ENCODE measurements around the gene RSBN1L. TPM values are rescaled to one million over a fixed set of nuclear protein-coding genes. Genes with fewer than 3 reads are reported as not detected.

Gene RSBN1L
- total and polyA plus RNA-seq, 4 experiments from 2014 or later: 6.3 to 51.0 (median 26.3) TPM

DNA sequence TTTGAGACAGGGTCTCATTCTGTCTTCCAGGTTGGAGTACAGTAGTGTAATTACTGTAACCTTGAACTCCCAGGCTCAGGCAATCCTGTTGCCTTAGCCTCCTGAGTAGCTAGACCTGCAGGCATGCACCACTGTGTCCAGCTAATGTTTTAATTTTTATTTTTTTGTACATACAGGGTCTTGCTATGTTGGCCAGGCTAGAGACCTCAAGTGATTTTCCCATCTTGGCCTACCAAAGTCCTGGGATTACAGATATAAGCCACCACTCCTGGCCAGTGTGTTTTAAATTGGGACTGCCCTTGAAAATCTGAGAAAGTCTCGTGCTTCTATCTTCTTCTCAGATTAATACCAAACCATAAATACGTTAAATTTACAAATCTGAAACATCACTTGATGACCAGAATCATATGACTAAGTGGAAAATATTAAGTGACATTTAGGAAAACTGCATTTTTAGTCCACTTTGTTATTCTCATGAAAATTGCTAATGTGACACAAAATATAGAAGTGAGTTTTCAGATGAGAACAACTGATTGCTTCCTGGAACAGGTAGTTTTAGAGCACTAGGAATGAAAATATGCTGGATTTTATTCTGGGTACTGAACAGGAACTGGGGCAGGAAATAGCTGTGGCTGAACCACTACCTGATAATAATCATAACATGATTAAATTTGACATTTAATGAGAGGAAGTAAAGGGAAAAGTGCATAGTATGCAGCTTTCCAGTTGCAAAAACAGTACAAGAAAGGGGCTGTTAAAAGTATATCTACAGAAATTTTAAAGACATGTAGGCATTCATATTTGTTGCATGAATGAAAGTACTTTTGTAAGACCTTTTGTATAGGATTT, 106.5 kb downstream of the RSBN1L start:
- Mint-ChIP-seq H3K36me3 (peaks cover 17 to 29% of the 10 kb centered on the region in 2 donors), H3K9me3 (peaks cover 0 to 18% (median 13%) of the 10 kb centered on the region in 8 donors), H3K4me1 (peaks cover 57 to 86% (median 67%) of the 10 kb centered on the region in 4 donors), H3K27ac (peak overlapping the region; percentile 86 to 94 (median 91)), H3K4me3 (peak overlapping the region; percentile 57 to 86 (median 78)), H3K27me3 (no peaks in the 10 kb centered on the region)
- Histone ChIP-seq H3K4me1 (ENCODE audit: insufficient read depth, low read length) (peaks cover 66% of the 10 kb centered on the region), H3K27ac (ENCODE audit: low read depth, low read length) (peak overlapping the region; percentile 42), H3K36me3 (ENCODE audit: insufficient read depth, low read length) (no peaks in the 10 kb centered on the region), H3K4me3 (ENCODE audit: low read length in 2 of 2) (peak overlapping the region in 1 of 2 donors; percentile 17), H3K27me3 (ENCODE audit: insufficient read depth, low read length) (no peaks in the 10 kb centered on the region), H3K9me3 (ENCODE audit: control insufficient read depth in 1 of 2, low read length in 2 of 2) (peaks cover 0 to 4% of the 10 kb centered on the region in 2 donors)
- intact Hi-C loops (cut with micrococcal nuclease): no loop called here
- ChIA-PET POLR2A (ENCODE audit: partially characterized antibody) (interaction anchor here (0.7 to 4.9 kb wide), 9 partner anchors 9 to 107 kb away, joined by 3 to 83 read pairs (median 5); partner anchors contain the start of gene RSBN1L), CTCF (ENCODE audit: partially characterized antibody) (interaction anchor here (0.9 to 1.6 kb wide), 5 partner anchors 11 to 105 kb away, joined by 3 to 9 read pairs (median 3); no protein-coding TSS in a partner anchor)
- peak in 4 of 5 donors; percentile 44 to 64 (median 57) for DNase-seq

GRCh38 chr7:77806425-77806824, 110.2 kb downstream of the RSBN1L start:
- Histone ChIP-seq H3K36me3 (ENCODE audit: insufficient read depth, low read length) (no peaks in the 10 kb centered on the region), H3K4me1 (ENCODE audit: insufficient read depth, low read length) (peaks cover 53% of the 10 kb centered on the region), H3K4me3 (ENCODE audit: low read length in 2 of 2) (no peak overlapping the region), H3K27ac (ENCODE audit: low read depth, low read length) (no peak overlapping the region), H3K27me3 (ENCODE audit: insufficient read depth, low read length) (no peaks in the 10 kb centered on the region), H3K9me3 (ENCODE audit: control insufficient read depth in 1 of 2, low read length in 2 of 2) (peaks cover 4% of the 10 kb centered on the region in 2 donors)
- ChIA-PET CTCF (ENCODE audit: partially characterized antibody) (no interaction called here), POLR2A (ENCODE audit: partially characterized antibody) (no interaction called here)
- intact Hi-C loops (cut with micrococcal nuclease): no loop called here
- no peaks in the 10 kb centered on the region for H3K27me3 Mint-ChIP-seq
- no peak for DNase-seq
- peaks cover 26 to 29% of the 10 kb centered on the region in 2 donors for H3K36me3 Mint-ChIP-seq
- peaks cover 43 to 74% (median 59%) of the 10 kb centered on the region in 4 donors for H3K4me1 Mint-ChIP-seq
- peaks cover 0 to 28% (median 22%) of the 10 kb centered on the region in 8 donors for H3K9me3 Mint-ChIP-seq
- H3K4me3 Mint-ChIP-seq: peak overlapping the region in 4 of 8 donors; percentile 32 to 64 (median 36)
- H3K27ac Mint-ChIP-seq: peak overlapping the region in 4 of 7 donors; percentile 19 to 91 (median 65)

GRCh38 chr7:77808517-77808916, 112.3 kb downstream of the RSBN1L start:
- H3K36me3 ChIP-seq (ENCODE audit: insufficient read depth, low read length): no peaks in the 10 kb centered on the region
- H3K27me3 ChIP-seq (ENCODE audit: insufficient read depth, low read length): no peaks in the 10 kb centered on the region
- H3K9me3 ChIP-seq (ENCODE audit: control insufficient read depth in 1 of 2, low read length in 2 of 2): peaks cover 4% of the 10 kb centered on the region in 2 donors
- Mint-ChIP-seq H3K36me3 (peaks cover 26 to 29% of the 10 kb centered on the region in 2 donors), H3K27ac (peak overlapping the region in 6 of 7 donors; percentile 53 to 73 (median 64)), H3K27me3 (no peaks in the 10 kb centered on the region), H3K9me3 (peaks cover 0 to 28% (median 22%) of the 10 kb centered on the region in 8 donors), H3K4me3 (peak overlapping the region in 2 of 8 donors; percentile 9 to 58), H3K4me1 (peaks cover 36 to 73% (median 57%) of the 10 kb centered on the region in 4 donors)
- intact Hi-C loops (cut with micrococcal nuclease): no loop called here
- peaks cover 52% of the 10 kb centered on the region for H3K4me1 ChIP-seq (ENCODE audit: insufficient read depth, low read length)
- CTCF ChIA-PET (ENCODE audit: partially characterized antibody): interaction anchor here (0.8 kb wide), 1 partner anchor 15 kb away, joined by 4 read pairs; no protein-coding TSS in a partner anchor
- POLR2A ChIA-PET (ENCODE audit: partially characterized antibody): interaction anchor here (1.0 to 1.5 kb wide), 2 partner anchors 10 to 25 kb away, joined by 4 read pairs; partner anchors contain the start of genes PHTF2 and TMEM60
- H3K27ac ChIP-seq (ENCODE audit: low read depth, low read length): no peak overlapping the region
- DNase-seq: no peak
- H3K4me3 ChIP-seq (ENCODE audit: low read length in 2 of 2): no peak overlapping the region

GRCh38 chr7:77811516-77812289, 115.4 kb downstream of the RSBN1L start:
- POLR2A ChIA-PET (ENCODE audit: partially characterized antibody): interaction anchor here (0.8 to 1.8 kb wide), 4 partner anchors 8 to 22 kb away, joined by 3 to 6 read pairs (median 5); no protein-coding TSS in a partner anchor
- H3K27me3 Mint-ChIP-seq: no peaks in the 10 kb centered on the region

DNA sequence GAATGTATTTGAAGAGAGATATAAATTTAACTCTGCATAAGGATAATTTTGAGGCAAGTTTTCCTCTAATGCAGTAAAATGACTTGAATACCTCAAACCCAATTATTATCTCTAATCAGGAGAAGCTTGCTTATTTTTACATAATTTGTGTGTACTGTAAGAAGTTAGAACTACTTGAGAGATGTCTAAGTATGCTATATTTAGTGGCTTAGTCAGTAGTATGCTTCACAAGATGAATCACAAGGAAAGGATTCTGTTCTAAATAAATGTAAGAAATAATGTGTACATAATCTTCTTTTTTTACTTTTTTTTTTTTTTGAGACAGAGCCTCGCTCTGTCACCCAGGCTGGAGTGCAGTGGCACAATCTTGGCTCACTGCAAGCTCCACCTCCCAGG, 116.0 kb downstream of the RSBN1L start:
- H3K36me3 Mint-ChIP-seq: peaks cover 30 to 31% of the 10 kb centered on the region in 2 donors
- H3K27ac Mint-ChIP-seq: peak overlapping the region in 1 of 7 donors; percentile 79

More at GRCh38 chr7:77811516-77812289, 115.4 kb downstream of the RSBN1L start:
- Mint-ChIP-seq H3K27ac (peak overlapping the region in 2 of 7 donors; percentile 59 to 79), H3K36me3 (peaks cover 29 to 30% of the 10 kb centered on the region in 2 donors), H3K4me3 (peak overlapping the region in 1 of 8 donors; percentile 27), H3K9me3 (peaks cover 0 to 24% (median 19%) of the 10 kb centered on the region in 8 donors), H3K4me1 (peaks cover 32 to 66% (median 49%) of the 10 kb centered on the region in 4 donors)
- H3K27me3 ChIP-seq (ENCODE audit: insufficient read depth, low read length): no peaks in the 10 kb centered on the region
- CTCF ChIA-PET (ENCODE audit: partially characterized antibody): interaction anchor here (0.7 to 1.6 kb wide), 2 partner anchors 23 to 103 kb away, joined by 3 to 4 read pairs; no protein-coding TSS in a partner anchor
- no peak overlapping the region for H3K27ac ChIP-seq (ENCODE audit: low read depth, low read length)
- DNase-seq: no peak
- no peak overlapping the region for H3K4me3 ChIP-seq (ENCODE audit: low read length in 2 of 2)
- peaks cover 31% of the 10 kb centered on the region for H3K4me1 ChIP-seq (ENCODE audit: insufficient read depth, low read length)
- no peaks in the 10 kb centered on the region for H3K36me3 ChIP-seq (ENCODE audit: insufficient read depth, low read length)
- intact Hi-C loops (cut with micrococcal nuclease): no loop called here
- peaks cover 4% of the 10 kb centered on the region in 2 donors for H3K9me3 ChIP-seq (ENCODE audit: control insufficient read depth in 1 of 2, low read length in 2 of 2)

DNA sequence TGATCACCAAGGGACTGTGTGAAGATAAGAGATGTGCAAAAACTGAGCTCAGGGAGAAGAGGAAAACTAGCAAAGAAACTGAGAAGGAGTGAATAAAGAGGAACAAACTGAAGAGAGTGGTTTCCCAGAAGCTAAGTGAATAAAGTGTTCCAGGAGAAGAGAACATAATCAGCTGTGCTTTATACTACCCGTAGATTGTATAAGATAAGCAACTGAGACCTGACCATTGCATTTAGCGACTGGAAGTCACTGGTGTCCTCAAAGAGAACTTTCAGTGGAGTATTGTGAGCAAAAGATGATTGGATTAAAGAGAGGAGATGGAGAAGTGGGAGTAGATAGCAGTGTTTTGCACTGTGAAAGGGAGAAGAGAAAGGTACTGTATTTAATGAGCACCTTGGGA, 116.9 kb downstream of the RSBN1L start:
- no peak for DNase-seq
- peak overlapping the region in 4 of 7 donors; percentile 1 to 65 (median 3) for H3K27ac Mint-ChIP-seq
- peak overlapping the region in 6 of 8 donors; percentile 2 to 50 (median 14) for H3K4me3 Mint-ChIP-seq
- intact Hi-C loops (cut with micrococcal nuclease): no loop called here
- POLR2A ChIA-PET (ENCODE audit: partially characterized antibody): interaction anchor here (1.0 to 2.2 kb wide), 5 partner anchors 9 to 117 kb away, joined by 4 to 7 read pairs (median 5); partner anchors contain the start of genes PHTF2, RSBN1L and TMEM60
- no peaks in the 10 kb centered on the region for H3K27me3 Mint-ChIP-seq
- H3K9me3 ChIP-seq (ENCODE audit: control insufficient read depth in 1 of 2, low read length in 2 of 2): peaks cover 0 to 4% of the 10 kb centered on the region in 2 donors
- H3K27me3 ChIP-seq (ENCODE audit: insufficient read depth, low read length): no peaks in the 10 kb centered on the region
- peaks cover 34 to 63% (median 52%) of the 10 kb centered on the region in 4 donors for H3K4me1 Mint-ChIP-seq
- H3K36me3 ChIP-seq (ENCODE audit: insufficient read depth, low read length): no peaks in the 10 kb centered on the region
- no peak overlapping the region for H3K27ac ChIP-seq (ENCODE audit: low read depth, low read length)
- CTCF ChIA-PET (ENCODE audit: partially characterized antibody): interaction anchor here (1.0 to 1.6 kb wide), 4 partner anchors 10 to 17 kb away, joined by 3 to 6 read pairs (median 3); no protein-coding TSS in a partner anchor
- peaks cover 30 to 31% of the 10 kb centered on the region in 2 donors for H3K36me3 Mint-ChIP-seq
- peaks cover 31% of the 10 kb centered on the region for H3K4me1 ChIP-seq (ENCODE audit: insufficient read depth, low read length)
- H3K9me3 Mint-ChIP-seq: peaks cover 0 to 19% (median 13%) of the 10 kb centered on the region in 8 donors
- no peak overlapping the region for H3K4me3 ChIP-seq (ENCODE audit: low read length in 2 of 2)

More for the DNA sequence above, 116.0 kb downstream of the RSBN1L start:
- no peaks in the 10 kb centered on the region for H3K27me3 Mint-ChIP-seq
- peak overlapping the region in 2 of 8 donors; percentile 13 to 27 for H3K4me3 Mint-ChIP-seq
- Histone ChIP-seq H3K4me1 (ENCODE audit: insufficient read depth, low read length) (peaks cover 31% of the 10 kb centered on the region), H3K27me3 (ENCODE audit: insufficient read depth, low read length) (no peaks in the 10 kb centered on the region), H3K4me3 (ENCODE audit: low read length in 2 of 2) (no peak overlapping the region), H3K27ac (ENCODE audit: low read depth, low read length) (no peak overlapping the region), H3K36me3 (ENCODE audit: insufficient read depth, low read length) (no peaks in the 10 kb centered on the region), H3K9me3 (ENCODE audit: control insufficient read depth in 1 of 2, low read length in 2 of 2) (peaks cover 0 to 4% of the 10 kb centered on the region in 2 donors)
- intact Hi-C loops (cut with micrococcal nuclease): no loop called here
- peaks cover 35 to 70% (median 53%) of the 10 kb centered on the region in 4 donors for H3K4me1 Mint-ChIP-seq
- no peak for DNase-seq
- POLR2A ChIA-PET (ENCODE audit: partially characterized antibody): interaction anchor here (0.8 to 2.2 kb wide), 5 partner anchors 9 to 21 kb away, joined by 3 to 6 read pairs (median 6); no protein-coding TSS in a partner anchor
- CTCF ChIA-PET (ENCODE audit: partially characterized antibody): interaction anchor here (0.7 to 1.6 kb wide), 2 partner anchors 23 to 102 kb away, joined by 3 to 4 read pairs; no protein-coding TSS in a partner anchor
- peaks cover 0 to 22% (median 18%) of the 10 kb centered on the region in 8 donors for H3K9me3 Mint-ChIP-seq

Data from CD4-positive, alpha-beta memory T cell (primary cell).